Adrenal gland (tissue), 12 donors: ENCODE measurements around the gene RUNX1. TPM values are rescaled to one million over a fixed set of nuclear protein-coding genes. Genes with fewer than 3 reads are reported as not detected.

Source experiments
- DNase-seq, 7 donors: peaks; one replicate each; pipeline ENCODE4 v3.0.0-alpha.2; 2019 to 2020
- H3K27ac ChIP-seq, 5 donors: fragments of 200-600 bp; sonication (generic) in 4 of 5; 1 replicate in 3 of 5; 2 replicates in 2 of 5; pipeline versions ENCODE4 v1.5.1 to v1.8.0; 2016 to 2020; ENCODE audit warnings: mild to moderate bottlenecking in 1 of 5
- H3K27me3 ChIP-seq: fragments of 200-600 bp; 2 replicates; pipeline ENCODE4 v1.8.0; 2021
- H3K36me3 ChIP-seq, 2 donors: fragments of 200-600 bp; replicated peaks in 1 of 2; 1 replicate in 1 of 2; 2 replicates in 1 of 2; pipeline versions ENCODE4 v1.5.1 to v1.8.0; 2018 to 2022
- H3K4me1 ChIP-seq, 2 donors: fragments of 200-600 bp; replicated peaks in 1 of 2; 1 replicate in 1 of 2; 2 replicates in 1 of 2; pipeline versions ENCODE4 v1.5.1 to v1.8.0; 2018 to 2021
- H3K4me3 ChIP-seq, 4 donors: fragments of 200-600 bp; sonication (generic) in 3 of 4; one replicate each; pipeline ENCODE4 v1.5.1; 2016 to 2018
- H3K9me3 ChIP-seq, 3 donors: fragments of 200-600 bp; sonication (generic) in 1 of 3; replicated peaks in 1 of 3; 1 replicate in 2 of 3; 2 replicates in 1 of 3; pipeline versions ENCODE4 v1.5.1 to v1.8.0; 2016 to 2021
- CTCF ChIP-seq, 6 experiments: fragments of 450-650 bp in 4 of 6; fragments of 200-600 bp in 2 of 6; sonication (generic) in 1 of 6; IDR thresholded peaks; 1 replicate in 5 of 6; 2 replicates in 1 of 6; pipeline versions ENCODE4 v1.5.1 to v1.8.0; 2016 to 2021; ENCODE audit warnings: antibody characterized with exemption in 6 of 6, mild to moderate bottlenecking in 2 of 6, moderate library complexity in 1 of 6
- POLR2A ChIP-seq, 2 donors: fragments of 450-650 bp; IDR thresholded peaks; one replicate each; pipeline ENCODE4 v1.6.1; 2017; ENCODE audit warnings: antibody characterized with exemption in 2 of 2, mild to moderate bottlenecking in 2 of 2, moderate library complexity in 1 of 2
- WGBS, 4 donors: extraction: QIAGEN DNeasy Blood & Tissue Kit in 2 of 4; methylation state at CpG; one replicate each; pipeline versions ENCODE4 v1.1.5 to v1.1.7; 2013 to 2017; 5-methylcytosine and 5-hydroxymethylcytosine counted together
- intact Hi-C, 2 donors: fragments of 100-400 bp; cut with DNase I; formaldehyde crosslinking; loops; one replicate each; pipeline versions ENCODE4 v1.14.1 to v1.15.0; 2022 to 2023
- polyA plus RNA-seq, 3 donors: library from polyadenylated mRNA; stranded (reverse); fragments of 200-250 nt in 2 of 3; fragments of 350-450 nt in 1 of 3; fragmentation: Illumina TruSeq in 1 of 3; extraction: RNeasy Lipid Tissue Mini Kit (QIAGEN cat#74804) in 1 of 3; gene quantifications; one replicate each; pipeline ENCODE4 v1.2.3, GENCODE V29; 2013 to 2014
- total RNA-seq, 9 donors: library from RNA; depleted of rRNA in 4 of 9; stranded (reverse); fragments of >200 nt in 4 of 9; fragments of 120-200 nt in 1 of 9; fragmentation: NEBNext Ultra II Directional in 1 of 9; extraction: Animal tissue kit (Norgen Biotek cat#: 25700) in 1 of 9; gene quantifications; one replicate each; pipeline versions ENCODE4 v1.1.0 to v1.2.4, GENCODE V29; 2013 to 2023
- donor health status: healthy with polysubstance abuse.
- donor health status: Bipolar disorder and iron deficiency.
- donor health status: DM: yes; HTN: yes; CAD: no.
- donor health status: DM: no; HTN: no; CAD: no.
- donor health status: DM: no; HTN: no; CAD: no.
- donor health status: DM: yes; HTN: yes; CAD: no.

RUNX1 gene
- total and polyA plus RNA-seq, 12 donors, result 0.83 to 27.2 (median 8.2) TPM

- H3K4me3 ChIP-seq, result no peak overlapping the region
- intact Hi-C loops, result loop anchor here (5.0 to 10.0 kb wide), 3 partner anchors 142 to 1284 kb away; partner anchors contain the start of gene RUNX1 (in 1 of the 2)
- H3K4me1 ChIP-seq, result peaks cover 5 to 8% of the 10 kb centered on the region in 2 donors
- no peak overlapping the region for H3K27ac ChIP-seq
- no peak for TF ChIP-seq POLR2A (IDR thresholded peaks at IDR 0.05)
- TF ChIP-seq CTCF (IDR thresholded peaks at IDR 0.05), result no peak
- H3K9me3 ChIP-seq, result no peaks in the 10 kb centered on the region
- DNase-seq, result no peak
- H3K36me3 ChIP-seq, result no peaks in the 10 kb centered on the region
- H3K27me3 ChIP-seq, result no peaks in the 10 kb centered on the region
- WGBS, 4 donors, result 83 to 94% (median 88%) methylated on average over 7 to 9 of the region's 9 CpGs
Measured at GRCh38 chr21:34743285-34743684, 305.8 kb downstream of the RUNX1 start.

DNA sequence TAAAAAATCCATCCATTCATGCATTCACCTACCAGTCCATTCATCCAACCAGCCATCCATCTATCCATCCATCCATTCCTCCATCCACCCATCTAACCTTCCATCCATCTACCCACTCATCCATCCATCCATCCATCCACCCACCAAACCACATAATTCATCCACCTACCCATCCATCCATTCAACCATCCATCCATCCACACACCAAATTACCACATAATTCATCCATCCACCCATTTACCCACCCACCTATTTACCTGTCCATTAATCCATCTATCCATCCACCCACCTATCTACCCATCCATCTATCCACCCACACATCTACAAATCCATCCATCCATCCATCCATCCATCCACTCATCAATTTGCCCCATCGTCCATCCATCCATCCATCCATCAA, 308.9 kb downstream of the RUNX1 start:
- 64 to 87% (median 79%) methylated on average over 1 of the region's 1 CpG for WGBS, 4 donors
- intact Hi-C loops, result loop anchor here (5.0 to 10.0 kb wide), 3 partner anchors 145 to 1287 kb away; partner anchors contain the start of gene RUNX1 (in 1 of the 2)
- Histone ChIP-seq H3K27ac (no peak overlapping the region), H3K9me3 (no peaks in the 10 kb centered on the region), H3K4me1 (peaks cover 3 to 6% of the 10 kb centered on the region in 2 donors), H3K36me3 (no peaks in the 10 kb centered on the region), H3K4me3 (no peak overlapping the region), H3K27me3 (no peaks in the 10 kb centered on the region)
- DNase-seq, result no peak
- no peak for TF ChIP-seq CTCF (IDR thresholded peaks at IDR 0.05)
- no peak for TF ChIP-seq POLR2A (IDR thresholded peaks at IDR 0.05)
